Subcutaneous adipose tissue (tissue), 4 donors: ENCODE results near the gene GZMB. TPM values are rescaled to one million over a fixed set of nuclear protein-coding genes. Genes with fewer than 3 reads are reported as not detected.

Source experiments
- CTCF ChIP-seq: fragments of 450-650 bp; IDR thresholded peaks from one replicate; pipeline ENCODE4 v1.5.1; 2016; ENCODE audit warnings: low read depth, mild to moderate bottlenecking, control low read depth, antibody characterized with exemption, moderate library complexity
- total RNA-seq, 4 donors: library from RNA; depleted of rRNA; stranded (reverse); fragments of >200 nt; gene quantifications; one replicate each; pipeline ENCODE4 v1.1.0, GENCODE V29; 2016

Gene GZMB
- total RNA-seq, 4 donors from 2014 or later: 0.66 to 2.8 (median 2.0) TPM

- no peak for TF ChIP-seq CTCF
Observed at GRCh38 chr14:24673534-24674203, 39.7 kb upstream of the GZMB start.

- no peak for TF ChIP-seq CTCF
Observed at GRCh38 chr14:24673059-24673458, 39.1 kb upstream of the GZMB start.

GRCh38 chr14:24670594-24670993, 36.6 kb upstream of the GZMB start:
- no peak for TF ChIP-seq CTCF

GRCh38 chr14:24669651-24670050, 35.7 kb upstream of the GZMB start:
- TF ChIP-seq CTCF: no peak

GRCh38 chr14:24665440-24665991, 31.5 kb upstream of the GZMB start:
- TF ChIP-seq CTCF: no peak

- TF ChIP-seq CTCF: no peak
Observed at GRCh38 chr14:24664366-24664765, 30.4 kb upstream of the GZMB start.

- no peak for TF ChIP-seq CTCF
Observed at GRCh38 chr14:24662753-24663152, 28.8 kb upstream of the GZMB start.
